Stimulated activated naive B cell treated with anti-CD40 and anti-IgM and Interleukin-4, amounts not matched to agents 10 μg/mL and 1 μg/mL and 100 μg/mL, for 72 hours (primary cell): ENCODE measurements around the gene GTPBP4.
"Not testable (repeated sequence)": the region's sequence is repeated elsewhere in the genome, so short reads cannot be mapped to it uniquely, and the experiment has no call there.

Experiments used
- ATAC-seq, 2 donors: fragments of 150-1000 bp; cut with Tn5 transposase; replicated peaks; 2 replicates each; pipeline ENCODE4 v1.10.0; 2021; ENCODE audit warnings: moderate library complexity in 1 of 2
- DNase-seq: peaks from one replicate; pipeline ENCODE4 v3.0.0; 2021
- H3K27ac Mint-ChIP-seq: one replicate; pipeline ENCODE4 v1.8.0; 2022; ENCODE audit warnings: mild to moderate bottlenecking, mixed read lengths
- H3K27me3 Mint-ChIP-seq, 2 donors: one replicate each; pipeline ENCODE4 v1.8.0; 2022; ENCODE audit warnings: mixed read lengths in 2 of 2
- H3K36me3 Mint-ChIP-seq, 2 donors: one replicate each; pipeline ENCODE4 v1.8.0; 2022; ENCODE audit warnings: mixed read lengths in 2 of 2, mild to moderate bottlenecking in 1 of 2
- H3K4me1 Mint-ChIP-seq, 2 donors: one replicate each; pipeline ENCODE4 v1.8.0; 2022; ENCODE audit warnings: mixed read lengths in 2 of 2, mild to moderate bottlenecking in 1 of 2
- H3K4me3 Mint-ChIP-seq, 2 donors: one replicate each; pipeline ENCODE4 v1.8.0; 2022; ENCODE audit warnings: mild to moderate bottlenecking in 2 of 2, mixed read lengths in 2 of 2, moderate library complexity in 1 of 2
- H3K9me3 Mint-ChIP-seq, 2 donors: one replicate each; pipeline ENCODE4 v1.8.0; 2022; ENCODE audit warnings: mixed read lengths in 2 of 2, mild to moderate bottlenecking in 1 of 2

GTPBP4 gene

DNA sequence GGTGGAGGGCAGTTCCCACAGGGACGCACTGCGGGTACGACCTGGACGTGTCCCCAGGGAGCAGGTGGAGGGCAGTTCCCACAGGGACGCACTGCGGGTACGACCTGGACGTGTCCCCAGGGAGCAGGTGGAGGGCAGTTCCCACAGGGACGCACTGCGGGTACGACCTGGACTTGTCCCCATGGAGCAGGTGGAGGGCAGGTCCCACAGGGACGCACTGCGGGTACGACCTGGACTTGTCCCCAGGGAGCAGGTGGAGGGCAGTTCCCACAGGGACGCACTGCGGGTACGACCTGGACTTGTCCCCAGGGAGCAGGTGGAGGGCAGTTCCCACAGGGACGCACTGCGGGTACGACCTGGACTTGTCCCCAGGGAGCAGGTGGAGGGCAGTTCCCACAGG is 50.5 kb downstream of the GTPBP4 start:
- DNase-seq: not testable (repeated sequence)

DNA sequence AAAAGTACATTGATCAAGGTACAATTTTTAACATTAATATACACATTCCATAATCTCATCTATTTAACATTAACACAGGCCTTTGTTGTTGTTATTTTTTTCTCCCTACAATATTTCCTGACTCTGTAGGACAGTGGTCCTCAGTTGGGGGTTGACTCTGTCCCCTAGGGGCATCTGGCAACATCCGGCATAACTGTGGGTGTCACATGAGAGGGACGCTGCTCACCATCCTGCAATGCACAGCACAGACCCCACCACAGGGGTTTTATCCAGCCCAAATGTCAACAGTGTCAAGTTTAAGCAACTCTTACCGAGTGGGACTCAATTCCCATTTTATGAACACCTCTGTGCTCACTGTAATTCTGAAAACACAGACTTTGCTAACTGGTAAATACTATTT is 51.9 kb downstream of the GTPBP4 start:
- peaks cover 32 to 40% of the 10 kb centered on the region in 2 donors for H3K4me1 Mint-ChIP-seq

More for the DNA sequence above, 50.5 kb downstream of the GTPBP4 start:
- H3K27me3 Mint-ChIP-seq, H3K4me3 Mint-ChIP-seq, H3K27ac Mint-ChIP-seq, ATAC-seq, H3K9me3 Mint-ChIP-seq: not testable (repeated sequence)
- Mint-ChIP-seq H3K36me3 (peaks cover 29 to 42% of the 10 kb centered on the region in 2 donors), H3K4me1 (peaks cover 20 to 27% of the 10 kb centered on the region in 2 donors)

DNA sequence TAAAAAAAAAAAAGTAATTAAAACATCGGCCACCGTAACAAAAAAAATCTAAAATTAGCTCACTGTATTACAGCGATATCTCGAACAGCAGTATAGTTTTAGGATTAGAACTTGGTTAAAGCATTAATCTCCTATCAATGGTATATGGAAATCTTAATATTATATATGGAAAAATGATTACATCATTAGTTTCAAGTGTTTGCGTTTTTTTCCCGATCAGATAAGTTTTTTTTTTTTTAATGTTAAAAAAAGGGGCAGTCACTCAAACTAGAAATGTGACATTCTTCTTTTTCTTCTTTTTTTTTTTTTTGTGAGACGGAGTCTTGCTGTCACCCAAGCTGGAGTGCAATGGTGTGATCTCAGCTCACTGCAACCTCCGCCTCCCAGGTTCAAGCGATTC is 53.3 kb downstream of the GTPBP4 start:
- peaks cover 34 to 44% of the 10 kb centered on the region in 2 donors for H3K4me1 Mint-ChIP-seq
- no peak for ATAC-seq

More for the DNA sequence above, 51.9 kb downstream of the GTPBP4 start:
- Mint-ChIP-seq H3K4me3 (no peak overlapping the region), H3K27me3 (no peaks in the 10 kb centered on the region), H3K9me3 (no peaks in the 10 kb centered on the region), H3K36me3 (peaks cover 35 to 53% of the 10 kb centered on the region in 2 donors), H3K27ac (no peak overlapping the region)
- ATAC-seq (no peak), DNase-seq (no peak)

GRCh38 chr10:1043532-1043995 is 55.3 kb downstream of the GTPBP4 start:
- no peak for DNase-seq
- Mint-ChIP-seq H3K27ac (peak overlapping the region; percentile 91), H3K4me1 (peaks cover 28 to 41% of the 10 kb centered on the region in 2 donors), H3K4me3 (peak overlapping the region; percentile 70 to 75), H3K36me3 (peaks cover 34 to 47% of the 10 kb centered on the region in 2 donors), H3K9me3 (no peaks in the 10 kb centered on the region), H3K27me3 (no peaks in the 10 kb centered on the region)
- peak; percentile 72 to 78 for ATAC-seq

More for the DNA sequence above, 53.3 kb downstream of the GTPBP4 start:
- no peak overlapping the region for H3K4me3 Mint-ChIP-seq
- no peak for DNase-seq
- no peak overlapping the region for H3K27ac Mint-ChIP-seq
- H3K36me3 Mint-ChIP-seq: peaks cover 36 to 52% of the 10 kb centered on the region in 2 donors
- H3K9me3 Mint-ChIP-seq: no peaks in the 10 kb centered on the region
- H3K27me3 Mint-ChIP-seq: no peaks in the 10 kb centered on the region

GRCh38 chr10:1044146-1044545 is 55.9 kb downstream of the GTPBP4 start:
- DNase-seq (no peak), ATAC-seq (no peak)
- peak overlapping the region; percentile 91 for H3K27ac Mint-ChIP-seq
- H3K4me3 Mint-ChIP-seq: peak overlapping the region; percentile 70 to 75
- H3K4me1 Mint-ChIP-seq: peaks cover 28 to 41% of the 10 kb centered on the region in 2 donors
- H3K27me3 Mint-ChIP-seq: no peaks in the 10 kb centered on the region
- peaks cover 37 to 53% of the 10 kb centered on the region in 2 donors for H3K36me3 Mint-ChIP-seq
- H3K9me3 Mint-ChIP-seq: no peaks in the 10 kb centered on the region

DNA sequence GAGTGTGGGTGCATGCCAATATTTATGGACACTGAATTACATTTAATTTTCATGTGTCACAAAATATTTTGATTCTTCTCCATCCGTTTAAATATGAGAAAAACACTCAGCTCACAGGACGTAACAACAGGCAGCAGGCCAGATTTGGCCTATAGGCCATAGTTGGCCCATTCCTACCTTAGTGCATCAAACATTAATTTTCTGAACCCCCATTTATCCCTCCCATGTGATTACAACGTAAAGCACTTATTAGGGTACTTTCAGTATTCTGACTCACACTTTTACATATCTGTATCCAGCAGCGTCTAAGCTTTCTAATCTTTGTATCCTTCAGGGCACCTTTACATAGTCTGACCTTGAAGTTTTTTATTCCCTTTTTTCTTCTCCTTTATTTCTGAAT is 56.7 kb downstream of the GTPBP4 start:
- H3K4me1 Mint-ChIP-seq: peaks cover 28 to 41% of the 10 kb centered on the region in 2 donors
- H3K9me3 Mint-ChIP-seq: no peaks in the 10 kb centered on the region
- DNase-seq (no peak), ATAC-seq (no peak)
- H3K27me3 Mint-ChIP-seq: no peaks in the 10 kb centered on the region
- H3K27ac Mint-ChIP-seq: peak overlapping the region; percentile 91
- H3K4me3 Mint-ChIP-seq: peak overlapping the region; percentile 70 to 75
- H3K36me3 Mint-ChIP-seq: peaks cover 37 to 53% of the 10 kb centered on the region in 2 donors

DNA sequence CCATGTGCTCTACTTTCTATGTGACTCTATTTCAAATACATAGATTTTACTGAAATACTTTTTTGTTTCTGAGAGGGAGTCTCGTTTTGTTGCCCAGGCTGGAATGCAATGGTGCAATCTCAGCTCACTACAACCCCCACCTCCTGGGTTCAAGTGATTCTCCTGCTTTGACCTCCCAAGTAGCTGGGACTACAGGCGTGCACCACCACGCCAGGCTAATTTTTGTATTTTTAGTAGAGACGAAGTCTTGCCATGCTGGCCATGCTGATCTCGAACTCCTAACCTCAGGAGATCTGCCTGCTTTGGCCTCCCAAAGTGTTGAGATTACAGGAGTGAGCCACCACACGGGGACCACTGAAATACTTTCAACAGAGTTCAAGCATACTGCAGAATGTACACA is 57.2 kb downstream of the GTPBP4 start:
- H3K27ac Mint-ChIP-seq: peak overlapping the region; percentile 91
- peaks cover 33 to 49% of the 10 kb centered on the region in 2 donors for H3K36me3 Mint-ChIP-seq
- ATAC-seq (no peak), DNase-seq (no peak)
- peak overlapping the region; percentile 70 to 75 for H3K4me3 Mint-ChIP-seq
- H3K4me1 Mint-ChIP-seq: peaks cover 25 to 41% of the 10 kb centered on the region in 2 donors
- no peaks in the 10 kb centered on the region for H3K27me3 Mint-ChIP-seq
- H3K9me3 Mint-ChIP-seq: no peaks in the 10 kb centered on the region

DNA sequence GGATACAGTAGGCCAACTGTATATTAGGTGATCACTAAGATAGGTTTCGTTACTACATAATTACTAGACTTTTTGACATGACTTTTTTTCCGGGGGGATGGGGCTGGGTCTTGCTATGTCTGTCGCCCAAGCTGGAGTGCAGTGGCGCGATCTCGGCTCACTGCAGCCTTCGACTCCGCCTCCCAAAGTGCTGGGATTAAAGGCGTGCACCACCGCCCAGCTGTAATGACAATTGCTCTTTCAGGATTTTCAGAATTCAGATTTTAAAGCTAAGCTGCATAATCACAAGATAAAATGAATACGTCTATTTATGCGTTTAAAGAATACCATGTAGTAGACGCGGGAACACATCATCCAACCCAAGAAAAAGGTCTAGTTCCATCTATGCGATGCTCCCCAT is 59.7 kb downstream of the GTPBP4 start:
- DNase-seq (no peak), ATAC-seq (no peak)
- Mint-ChIP-seq H3K36me3 (peaks cover 41 to 59% of the 10 kb centered on the region in 2 donors), H3K9me3 (no peaks in the 10 kb centered on the region), H3K4me1 (peaks cover 30 to 50% of the 10 kb centered on the region in 2 donors), H3K27me3 (no peaks in the 10 kb centered on the region), H3K4me3 (peak overlapping the region; percentile 96), H3K27ac (peak overlapping the region; percentile 98)

GRCh38 chr10:1048349-1048731 is 60.1 kb downstream of the GTPBP4 start:
- DNase-seq: no peak
- no peaks in the 10 kb centered on the region for H3K9me3 Mint-ChIP-seq
- peak; percentile 15 to 17 for ATAC-seq
- peak overlapping the region; percentile 98 for H3K27ac Mint-ChIP-seq
- H3K4me3 Mint-ChIP-seq: peak overlapping the region; percentile 96
- H3K4me1 Mint-ChIP-seq: peaks cover 29 to 51% of the 10 kb centered on the region in 2 donors
- H3K36me3 Mint-ChIP-seq: peaks cover 40 to 60% of the 10 kb centered on the region in 2 donors
- H3K27me3 Mint-ChIP-seq: no peaks in the 10 kb centered on the region

DNA sequence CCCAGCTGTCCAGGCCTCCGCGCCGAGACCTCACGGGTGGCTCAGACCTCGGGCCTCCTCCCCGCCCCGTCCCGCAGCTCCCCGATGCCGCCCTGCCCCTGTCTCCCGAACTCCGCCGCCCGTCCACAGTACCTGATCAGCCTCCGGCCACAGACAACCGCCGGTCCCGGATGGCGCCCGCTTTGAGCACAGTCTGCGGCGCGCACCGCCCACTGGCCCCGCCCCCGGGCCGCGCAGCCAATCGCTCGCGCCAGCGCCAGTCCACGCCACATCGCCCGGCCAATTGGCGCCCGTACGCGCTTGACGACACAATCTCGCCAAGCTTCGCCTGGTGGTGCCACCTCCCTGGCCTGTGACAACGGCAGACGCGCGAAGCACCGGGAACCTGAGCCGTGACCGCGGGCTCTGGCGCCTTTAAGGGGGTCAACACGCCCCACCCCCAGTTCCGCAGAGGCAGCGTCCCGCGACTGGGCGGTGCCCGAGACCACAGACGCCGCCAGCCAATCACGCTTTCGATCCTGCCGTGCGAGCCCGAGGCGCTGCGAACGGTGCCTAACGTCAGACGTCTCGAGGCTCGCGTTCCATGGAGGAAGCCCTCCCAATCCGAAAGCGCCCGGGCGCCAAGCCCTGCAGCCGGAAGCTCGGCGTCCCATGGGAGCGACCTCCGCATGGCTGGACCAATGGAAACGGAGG is 60.6 kb downstream of the GTPBP4 start, which contains the start of gene IDI1:
IDI1 (minus strand) TSS at position 388 of the 693 bp plus-strand sequence; CDS start at position 272, 116 bp downstream.
- no peaks in the 10 kb centered on the region for H3K9me3 Mint-ChIP-seq
- no peaks in the 10 kb centered on the region for H3K27me3 Mint-ChIP-seq
- DNase-seq: peak; percentile 99
- peak within 1 kb of the TSS; percentile 96 for H3K4me3 Mint-ChIP-seq
- peak; percentile 85 to 86 for ATAC-seq
- peaks cover 43 to 60% of the 10 kb centered on the region in 2 donors for H3K36me3 Mint-ChIP-seq
- peak within 1 kb of the TSS; percentile 98 for H3K27ac Mint-ChIP-seq
- H3K4me1 Mint-ChIP-seq: peaks cover 31 to 51% of the 10 kb centered on the region in 2 donors

DNA sequence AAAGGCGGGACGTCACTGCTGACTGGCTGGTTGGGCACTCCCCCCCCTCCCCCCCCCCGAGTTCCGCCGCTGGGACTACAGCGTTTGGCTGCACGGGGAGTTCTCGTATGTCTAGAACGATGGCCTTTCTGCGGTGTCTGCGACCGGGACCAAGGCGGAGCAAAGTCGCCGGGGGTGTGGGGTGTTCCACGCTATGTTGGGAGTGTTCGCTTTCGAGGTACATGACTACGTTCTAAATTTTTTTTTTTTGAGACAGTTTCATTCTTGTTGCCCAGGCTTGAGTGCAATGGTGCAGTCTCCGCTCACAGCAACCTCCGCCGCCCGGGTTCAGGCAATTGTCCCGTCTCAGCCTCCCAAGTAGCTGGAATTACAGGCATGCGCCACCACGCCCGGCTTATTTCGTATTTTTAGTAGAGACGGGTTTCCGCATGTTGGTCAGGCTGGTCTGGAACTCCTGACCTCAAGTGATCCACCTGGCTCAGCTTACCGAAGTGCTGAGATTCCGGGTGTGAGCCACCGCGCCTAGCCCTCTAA is 61.3 kb downstream of the GTPBP4 start:
- Mint-ChIP-seq H3K36me3 (peaks cover 39 to 61% of the 10 kb centered on the region in 2 donors), H3K27ac (peak overlapping the region; percentile 98), H3K9me3 (no peaks in the 10 kb centered on the region), H3K27me3 (no peaks in the 10 kb centered on the region), H3K4me1 (peaks cover 27 to 51% of the 10 kb centered on the region in 2 donors), H3K4me3 (peak overlapping the region; percentile 96)
- ATAC-seq (no peak), DNase-seq (no peak)

DNA sequence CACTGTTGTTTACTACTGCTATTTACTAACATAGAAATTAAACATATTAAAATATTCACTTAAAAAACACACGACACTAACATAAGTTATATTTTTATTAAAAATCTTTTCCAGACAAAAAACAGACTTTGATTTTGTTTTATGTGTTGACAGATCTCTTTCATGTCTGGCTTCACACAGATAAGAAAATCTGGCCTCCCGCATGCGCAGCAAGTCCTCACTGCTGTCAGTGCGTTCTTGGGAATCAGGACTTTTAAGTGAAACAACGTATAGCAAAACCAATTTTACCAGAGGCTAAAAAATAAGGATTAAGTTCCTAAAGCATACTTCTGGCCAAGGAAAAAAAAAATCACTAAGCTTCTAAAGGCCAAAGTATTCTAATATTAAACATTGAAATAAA is 61.9 kb downstream of the GTPBP4 start:
- Mint-ChIP-seq H3K36me3 (peaks cover 37 to 58% of the 10 kb centered on the region in 2 donors), H3K9me3 (no peaks in the 10 kb centered on the region), H3K4me1 (peaks cover 24 to 51% of the 10 kb centered on the region in 2 donors), H3K4me3 (peak overlapping the region; percentile 96), H3K27ac (peak overlapping the region; percentile 98), H3K27me3 (no peaks in the 10 kb centered on the region)
- ATAC-seq (no peak), DNase-seq (no peak)

- no peaks in the 10 kb centered on the region for H3K9me3 Mint-ChIP-seq
- H3K27me3 Mint-ChIP-seq: no peaks in the 10 kb centered on the region
- H3K36me3 Mint-ChIP-seq: peaks cover 33 to 54% of the 10 kb centered on the region in 2 donors
- peaks cover 21 to 50% of the 10 kb centered on the region in 2 donors for H3K4me1 Mint-ChIP-seq
- ATAC-seq (no peak), DNase-seq (peak; percentile 22)
- H3K4me3 Mint-ChIP-seq: peak overlapping the region; percentile 69 to 96
- peak overlapping the region; percentile 79 for H3K27ac Mint-ChIP-seq
These were observed 62.3 kb downstream of the GTPBP4 start for GRCh38 chr10:1050554-1050953.

DNA sequence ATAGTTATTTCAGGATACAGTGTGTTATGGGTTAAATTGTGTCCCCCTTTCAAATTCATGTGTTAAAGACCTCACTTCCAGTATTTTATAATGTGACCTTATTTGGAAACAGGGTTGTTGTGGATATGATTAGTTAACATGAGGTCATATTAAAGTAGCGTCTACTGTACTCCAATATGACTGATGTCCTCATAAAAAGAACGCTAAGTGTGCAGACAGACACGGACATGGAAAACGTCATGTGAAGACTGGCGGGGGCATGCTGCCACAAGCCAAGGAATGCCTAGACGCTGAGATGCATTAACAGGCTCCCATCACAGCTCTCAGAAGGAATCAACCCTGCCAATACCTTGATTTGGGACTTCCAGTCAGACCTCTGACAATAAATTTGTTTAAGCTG is 66.5 kb downstream of the GTPBP4 start:
- no peaks in the 10 kb centered on the region for H3K27me3 Mint-ChIP-seq
- peak overlapping the region; percentile 57 to 100 for H3K4me3 Mint-ChIP-seq
- H3K9me3 Mint-ChIP-seq: no peaks in the 10 kb centered on the region
- H3K27ac Mint-ChIP-seq: no peak overlapping the region
- H3K36me3 Mint-ChIP-seq: peaks cover 26 to 46% of the 10 kb centered on the region in 2 donors
- DNase-seq: no peak
- no peak for ATAC-seq
- peaks cover 29 to 50% of the 10 kb centered on the region in 2 donors for H3K4me1 Mint-ChIP-seq
